ENCODE results near the gene VAC14.
A peak's percentile ranks its signal among the peaks of the same experiment; 100 is the strongest.

The VAC14 gene

GRCh38 chr16:70774261-70774660, 26.7 kb downstream of the VAC14 start:
- Histone ChIP-seq H3K9me3 (ENCODE audit: severe bottlenecking) (no peaks in the 10 kb centered on the region), H3K36me3 (peaks cover 48% of the 10 kb centered on the region), H3K27ac (no peak overlapping the region), H3K4me3 (ENCODE audit: low read depth, low read length) (no peak overlapping the region), H3K27me3 (ENCODE audit: insufficient read depth, low read depth, severe bottlenecking) (no peaks in the 10 kb centered on the region)
- TF ChIP-seq CTCF (IDR thresholded peaks at IDR 0.05; ENCODE audit: low read depth, low read length) = no peak
- no peak for DNase-seq

GRCh38 chr16:70772493-70772892, 28.5 kb downstream of the VAC14 start:
- no peak overlapping the region for H3K4me3 ChIP-seq (ENCODE audit: low read depth, low read length)
- no peaks in the 10 kb centered on the region for H3K9me3 ChIP-seq (ENCODE audit: severe bottlenecking)
- DNase-seq = no peak
- peaks cover 33% of the 10 kb centered on the region for H3K36me3 ChIP-seq
- TF ChIP-seq CTCF (IDR thresholded peaks at IDR 0.05; ENCODE audit: low read depth, low read length) = no peak
- no peaks in the 10 kb centered on the region for H3K27me3 ChIP-seq (ENCODE audit: insufficient read depth, low read depth, severe bottlenecking)
- H3K27ac ChIP-seq = no peak overlapping the region

GRCh38 chr16:70770626-70771552, 30.1 kb downstream of the VAC14 start:
- H3K36me3 ChIP-seq = peaks cover 27% of the 10 kb centered on the region
- H3K9me3 ChIP-seq (ENCODE audit: severe bottlenecking) = no peaks in the 10 kb centered on the region
- H3K27me3 ChIP-seq (ENCODE audit: insufficient read depth, low read depth, severe bottlenecking) = no peaks in the 10 kb centered on the region
- TF ChIP-seq CTCF (IDR thresholded peaks at IDR 0.05; ENCODE audit: low read depth, low read length) = peak; percentile 91
- no peak overlapping the region for H3K4me3 ChIP-seq (ENCODE audit: low read depth, low read length)
- H3K27ac ChIP-seq = peak overlapping the region; percentile 50; the same call in 1 of the 2 replicates
- peak; percentile 85 for DNase-seq

- no peak for DNase-seq
- H3K27ac ChIP-seq = peak overlapping the region; percentile 50
- H3K27me3 ChIP-seq (ENCODE audit: insufficient read depth, low read depth, severe bottlenecking) = no peaks in the 10 kb centered on the region
- no peak overlapping the region for H3K4me3 ChIP-seq (ENCODE audit: low read depth, low read length)
- H3K36me3 ChIP-seq = peaks cover 24% of the 10 kb centered on the region
- H3K9me3 ChIP-seq (ENCODE audit: severe bottlenecking) = no peaks in the 10 kb centered on the region
- TF ChIP-seq CTCF (IDR thresholded peaks at IDR 0.05; ENCODE audit: low read depth, low read length) = no peak
Observed at GRCh38 chr16:70770291-70770625, 30.7 kb downstream of the VAC14 start.

- TF ChIP-seq CTCF (IDR thresholded peaks at IDR 0.05; ENCODE audit: low read depth, low read length) = peak; percentile 35
- Histone ChIP-seq H3K27me3 (ENCODE audit: insufficient read depth, low read depth, severe bottlenecking) (no peaks in the 10 kb centered on the region), H3K4me3 (ENCODE audit: low read depth, low read length) (no peak overlapping the region), H3K9me3 (ENCODE audit: severe bottlenecking) (no peaks in the 10 kb centered on the region), H3K27ac (peak overlapping the region; percentile 50), H3K36me3 (peaks cover 24% of the 10 kb centered on the region)
- peak; percentile 77 for DNase-seq
Observed at GRCh38 chr16:70769761-70770160, 31.2 kb downstream of the VAC14 start.
